ENCODE measurements around the gene SGSM1.

The SGSM1 gene

DNA sequence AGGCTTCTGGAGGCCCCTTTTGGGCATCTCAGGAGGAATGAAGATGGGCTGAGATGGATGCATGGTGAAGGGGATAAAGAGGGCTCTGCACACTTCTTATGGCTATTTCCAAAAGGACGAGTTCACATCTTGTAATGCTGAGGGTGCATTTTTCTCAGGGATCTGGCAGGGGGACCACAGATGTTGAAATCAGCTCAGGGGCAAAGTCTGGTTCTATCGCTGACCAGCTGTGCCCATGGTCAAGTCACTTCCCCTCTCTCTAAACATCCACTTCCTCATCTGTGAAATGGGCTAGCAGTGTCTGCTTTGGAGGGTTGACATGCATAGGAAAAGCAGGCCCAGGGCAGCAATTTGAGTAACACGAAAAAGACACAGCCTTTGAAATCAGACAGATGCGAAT is 114.0 kb downstream of the SGSM1 start:
- DNase-seq = no peak

DNA sequence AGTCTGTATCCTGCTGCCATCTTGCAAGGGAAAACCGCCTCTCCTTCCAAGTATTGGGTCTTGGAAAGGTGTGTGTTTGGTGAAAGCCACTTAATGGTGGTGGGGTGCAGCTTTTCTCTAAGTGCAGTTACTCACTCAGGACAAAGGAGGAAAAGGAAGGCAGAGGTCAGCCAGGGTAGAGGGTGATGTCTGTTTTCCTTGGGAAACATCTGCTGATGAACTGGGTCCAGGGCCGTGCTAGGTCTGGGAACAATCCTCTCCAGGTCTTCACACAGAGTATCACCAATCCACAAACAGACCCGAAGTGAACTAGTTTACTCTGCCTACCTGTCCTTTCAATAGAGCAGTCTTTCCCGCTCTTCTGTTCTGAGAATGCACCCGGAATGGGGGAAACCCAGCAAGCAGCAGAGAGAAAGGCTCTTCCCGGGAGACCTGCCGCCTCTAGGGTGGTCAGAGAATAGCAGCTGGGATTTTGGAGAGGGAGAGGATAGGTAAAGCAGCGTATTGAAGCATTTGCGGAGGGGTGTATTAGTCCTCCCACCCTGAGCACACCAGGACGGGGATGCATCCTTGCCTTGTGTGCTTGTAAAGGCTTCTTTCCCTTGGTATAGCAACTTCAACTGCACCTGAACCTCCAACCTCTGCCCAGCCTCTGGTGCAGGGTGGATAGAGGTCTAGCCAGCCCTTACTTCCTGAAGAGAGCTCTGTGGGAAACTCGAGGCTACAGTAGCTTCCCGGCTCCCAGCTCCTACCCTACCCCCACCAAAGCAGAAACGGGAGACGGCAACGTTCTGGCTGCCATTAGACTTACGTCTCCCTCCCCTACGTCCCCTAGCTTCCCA is 119.8 kb downstream of the SGSM1 start:
- DNase-seq = no peak

DNA sequence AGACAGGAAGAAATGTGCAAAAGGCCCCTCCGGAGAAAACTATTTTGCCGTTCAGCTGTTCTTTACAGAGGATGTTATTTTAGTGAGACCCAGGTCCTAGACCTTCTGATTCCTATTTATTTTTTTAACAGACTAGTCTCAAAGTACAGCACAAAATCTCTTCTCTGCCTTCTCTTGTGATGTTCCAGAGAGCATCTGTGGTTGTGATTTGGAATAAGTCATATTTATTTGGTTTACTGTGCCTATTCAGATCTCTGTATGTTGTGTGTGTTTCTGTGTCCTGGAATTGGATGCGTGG is 120.4 kb downstream of the SGSM1 start:
- no peak for DNase-seq

DNA sequence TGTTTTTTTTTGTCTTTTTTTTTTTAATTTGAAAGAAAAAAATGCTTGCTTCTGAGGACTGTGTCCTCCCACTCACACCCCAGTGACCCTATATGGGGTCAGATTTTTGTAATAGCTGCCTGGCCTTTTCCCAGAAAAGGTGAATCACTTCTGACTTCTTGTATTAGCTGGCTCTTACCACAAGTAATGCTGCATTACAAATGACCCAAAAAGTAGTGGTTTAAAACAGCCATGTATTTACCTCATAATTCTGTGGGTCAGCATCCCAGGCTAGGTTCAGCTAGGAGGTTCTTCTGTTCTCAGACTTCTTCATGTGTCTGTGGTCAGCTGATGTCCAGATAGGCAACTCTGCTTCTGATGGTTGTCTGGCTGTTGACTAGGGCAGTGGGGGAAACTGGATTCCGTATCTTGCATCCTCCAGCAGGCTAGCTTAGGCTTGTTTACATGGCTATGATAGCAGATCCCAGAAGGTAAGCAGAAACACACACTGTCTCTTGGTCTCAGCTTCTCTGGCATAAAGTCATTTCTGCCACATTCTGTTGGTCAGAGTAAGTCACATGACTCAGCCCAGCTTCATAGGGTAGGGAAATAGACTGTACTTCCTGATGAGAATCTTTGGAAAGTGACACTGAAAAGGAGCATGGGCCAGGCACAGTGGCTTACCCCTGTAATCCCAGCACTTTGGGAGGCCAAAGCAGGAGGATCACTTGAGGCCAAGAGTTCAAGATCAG is 121.0 kb downstream of the SGSM1 start:
- no peak for DNase-seq

DNA sequence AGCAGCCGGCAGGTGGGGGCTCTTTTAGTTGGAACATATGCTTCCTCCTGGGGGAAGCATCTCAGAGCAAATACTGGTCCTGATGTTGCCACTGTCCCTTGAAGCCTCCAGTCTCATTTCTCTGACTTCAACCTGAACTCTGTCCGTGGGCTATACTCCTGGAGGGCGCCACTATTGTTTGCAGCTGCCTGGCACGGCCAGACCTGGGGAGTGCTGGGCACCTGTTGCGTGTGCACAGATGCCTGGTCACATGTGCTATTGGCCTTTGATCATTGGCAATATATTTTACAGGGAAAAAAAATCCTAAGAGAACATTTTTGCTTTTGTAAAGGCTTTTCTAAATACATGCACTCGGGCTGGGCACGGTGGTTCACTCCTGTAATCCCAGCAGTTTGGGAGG is 122.3 kb downstream of the SGSM1 start:
- peak; percentile 8 for DNase-seq

DNA sequence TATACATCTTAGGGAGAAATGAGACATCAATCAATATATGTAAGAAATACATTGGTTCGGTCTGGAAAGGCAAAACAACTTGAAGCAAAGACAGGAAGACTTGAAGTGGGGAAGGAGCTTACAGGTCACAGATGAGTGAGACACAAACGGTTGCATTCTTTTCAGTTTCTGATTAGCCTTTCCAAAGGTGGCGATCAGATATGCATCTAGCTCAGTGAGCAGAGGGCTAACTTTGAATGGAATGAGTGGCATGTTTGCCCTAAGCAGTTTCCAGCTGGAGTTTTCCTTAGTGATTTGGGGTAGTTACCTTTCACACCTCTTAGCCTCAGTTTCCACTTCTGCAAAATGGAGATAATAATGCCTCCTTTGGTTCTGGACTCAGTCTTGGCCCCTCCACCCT is 124.7 kb downstream of the SGSM1 start:
- DNase-seq = no peak

DNA sequence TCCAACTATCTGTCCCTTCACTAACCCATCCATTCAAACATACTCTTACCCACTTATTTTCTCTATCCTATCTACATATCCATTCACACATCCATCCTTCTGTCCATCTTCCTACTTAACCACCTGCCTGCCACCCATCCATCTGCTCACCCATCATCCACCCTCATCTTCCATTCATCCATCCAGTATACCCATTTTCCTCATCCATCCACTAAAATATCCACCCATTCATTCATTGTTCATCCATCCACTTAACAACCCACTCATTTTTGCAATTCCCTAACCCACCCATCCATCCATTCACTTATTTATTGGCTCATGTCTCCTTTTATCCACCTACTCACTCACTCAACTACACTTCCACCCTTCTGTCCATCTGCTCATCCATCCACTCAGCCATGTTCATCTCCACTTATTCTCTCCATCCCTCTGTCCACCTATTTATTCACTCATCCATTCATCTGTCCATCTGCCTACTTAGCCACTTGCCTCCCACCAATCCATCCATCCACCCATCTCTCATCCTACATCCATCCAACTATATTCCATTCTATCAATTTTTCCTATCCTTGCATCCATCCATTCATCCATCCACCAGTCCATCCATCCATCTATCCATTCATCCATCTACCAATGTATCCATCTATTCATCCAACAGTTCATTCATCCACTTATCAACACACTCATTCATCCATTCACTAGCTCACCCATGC is 129.9 kb downstream of the SGSM1 start:
- no peak for DNase-seq

DNA sequence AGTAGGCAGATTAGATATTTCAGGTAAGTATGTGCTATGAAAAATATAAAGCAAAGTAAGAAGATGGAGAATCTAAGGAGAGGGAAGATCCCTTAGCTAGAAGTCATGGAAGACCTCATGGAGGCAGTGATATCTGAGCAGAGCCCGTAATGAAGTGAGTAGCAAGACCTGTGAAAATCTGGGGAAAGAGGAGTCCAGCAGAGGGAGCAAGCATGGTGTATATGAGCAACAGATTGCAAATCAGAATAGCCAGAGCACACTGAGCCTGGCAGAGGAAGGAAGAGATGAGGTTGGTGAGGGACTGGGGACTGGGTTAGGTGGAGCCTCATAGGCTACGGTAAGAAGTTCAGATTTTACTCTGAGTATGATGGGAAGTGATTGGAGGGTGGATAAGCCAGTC is 131.1 kb downstream of the SGSM1 start:
- DNase-seq = peak; percentile 46

DNA sequence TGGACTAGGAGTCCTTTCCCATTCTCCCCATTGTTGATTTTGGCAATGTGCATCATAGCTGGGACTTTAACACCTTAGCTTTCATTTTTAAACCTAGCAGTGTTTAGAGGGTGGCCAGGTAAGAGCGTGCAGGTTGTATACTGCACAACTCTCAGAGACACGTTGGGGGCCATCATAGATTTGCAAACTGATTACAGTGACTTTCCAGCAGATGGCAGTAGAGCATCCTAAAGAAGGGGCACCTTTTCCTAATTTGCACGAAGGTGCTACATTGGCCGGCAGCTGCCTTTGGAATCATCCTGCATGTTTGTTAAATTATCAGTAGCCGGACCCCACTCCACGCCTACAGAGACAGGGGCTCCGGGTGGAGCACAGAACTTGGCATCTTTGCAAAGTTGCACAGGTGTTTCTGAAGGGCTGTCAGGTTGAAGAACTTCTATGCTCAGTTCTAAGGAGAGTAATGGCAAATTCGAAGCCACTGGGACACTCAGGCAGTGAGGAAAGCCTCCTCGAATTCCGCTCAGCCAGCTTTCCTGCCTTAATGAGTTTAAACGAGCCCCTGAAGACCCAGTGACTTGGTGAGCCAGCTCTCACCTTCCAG is 132.8 kb downstream of the SGSM1 start:
- peak; percentile 75 for DNase-seq

DNA sequence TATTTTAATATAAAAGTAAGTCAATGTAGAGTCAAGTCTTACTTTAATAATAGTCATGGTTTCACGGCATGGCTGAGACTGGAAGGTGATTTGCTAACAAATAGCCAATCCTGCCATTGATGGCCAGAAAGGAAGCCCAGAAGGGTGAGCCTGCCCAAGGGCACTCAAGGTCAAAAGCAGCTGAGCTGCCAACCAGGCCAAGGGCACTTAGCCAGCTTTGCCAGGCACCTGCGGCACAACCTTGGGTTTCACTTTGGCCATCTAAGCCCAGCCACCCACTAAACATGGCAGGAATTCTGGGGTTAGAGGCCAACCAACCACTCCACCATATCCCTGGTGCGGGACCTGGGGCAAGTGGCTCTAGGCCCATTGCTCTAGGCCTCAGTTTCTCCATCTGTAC is 136.3 kb downstream of the SGSM1 start:
- DNase-seq = no peak

DNA sequence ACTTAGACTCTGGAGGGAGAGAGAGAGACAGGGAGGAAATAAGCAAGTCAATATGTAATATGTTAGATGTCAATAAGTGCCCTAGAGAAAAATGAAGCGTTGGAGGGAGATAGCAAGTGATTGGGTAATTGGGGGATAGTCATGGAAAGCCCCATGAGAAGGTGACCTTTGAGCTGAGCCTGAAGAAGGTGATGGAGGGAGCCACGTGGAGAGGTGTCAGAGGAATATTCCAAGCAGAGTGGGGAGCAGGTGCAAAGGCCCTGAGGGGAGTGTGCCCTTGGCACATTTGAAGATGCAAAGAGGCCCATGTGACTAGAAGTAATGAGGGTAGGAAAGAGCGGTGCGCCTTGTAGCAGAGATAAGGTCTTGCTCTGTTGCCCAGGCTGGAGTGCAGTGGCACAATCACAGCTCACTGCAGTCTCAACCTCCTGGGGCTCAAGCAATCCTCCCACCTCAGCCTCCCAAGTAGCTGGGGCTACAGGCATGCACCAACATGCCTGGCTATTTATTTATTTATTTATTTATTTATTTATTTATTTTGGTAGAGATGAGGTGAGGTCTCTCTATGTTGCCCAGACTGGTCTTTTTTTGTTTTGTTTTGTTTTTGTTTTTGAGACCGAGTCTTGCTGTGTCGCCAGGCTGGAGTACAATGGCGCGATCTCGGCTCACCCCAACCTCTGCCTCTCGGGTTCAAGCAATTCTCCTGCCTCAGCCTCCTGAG is 138.4 kb downstream of the SGSM1 start:
- DNase-seq = no peak

DNA sequence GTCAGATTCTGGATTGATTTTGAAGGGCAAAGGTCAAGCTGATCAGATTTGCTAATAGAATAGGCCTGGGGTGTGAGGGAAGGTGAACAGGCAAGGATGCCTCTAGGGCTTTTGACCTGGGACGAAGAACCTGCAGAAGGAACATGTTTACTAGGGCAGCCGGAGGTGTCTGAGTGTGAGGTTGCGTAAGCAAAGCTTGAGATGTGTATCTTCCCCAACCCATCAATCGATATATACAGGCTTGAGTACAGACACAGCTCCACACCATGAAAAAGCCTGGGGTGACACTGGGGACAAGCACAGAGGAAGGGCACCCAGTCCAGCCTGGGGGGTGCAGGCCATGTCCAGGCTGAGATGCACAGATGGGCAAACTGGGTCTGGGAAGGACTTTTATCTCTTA is 139.4 kb downstream of the SGSM1 start:
- no peak for DNase-seq

DNA sequence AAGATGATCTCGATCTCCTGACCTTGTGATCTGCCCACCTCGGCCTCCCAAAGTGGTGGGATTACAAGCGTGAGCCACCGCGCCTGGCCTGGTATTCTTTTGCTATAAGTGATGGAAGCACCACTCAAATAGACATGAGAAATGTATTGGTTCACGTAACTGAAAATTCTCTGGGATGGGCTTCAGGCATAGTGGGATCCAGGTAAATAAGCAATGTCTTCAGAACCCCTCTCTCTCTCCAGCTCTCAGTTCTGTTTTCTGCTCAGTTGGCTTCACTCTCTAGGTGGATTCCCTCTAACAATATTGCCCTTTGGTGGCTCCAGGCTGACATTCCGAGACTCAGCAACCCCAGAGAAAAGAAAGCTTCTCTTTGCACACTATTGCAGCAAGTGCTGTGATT is 141.4 kb downstream of the SGSM1 start:
- no peak for DNase-seq

DNA sequence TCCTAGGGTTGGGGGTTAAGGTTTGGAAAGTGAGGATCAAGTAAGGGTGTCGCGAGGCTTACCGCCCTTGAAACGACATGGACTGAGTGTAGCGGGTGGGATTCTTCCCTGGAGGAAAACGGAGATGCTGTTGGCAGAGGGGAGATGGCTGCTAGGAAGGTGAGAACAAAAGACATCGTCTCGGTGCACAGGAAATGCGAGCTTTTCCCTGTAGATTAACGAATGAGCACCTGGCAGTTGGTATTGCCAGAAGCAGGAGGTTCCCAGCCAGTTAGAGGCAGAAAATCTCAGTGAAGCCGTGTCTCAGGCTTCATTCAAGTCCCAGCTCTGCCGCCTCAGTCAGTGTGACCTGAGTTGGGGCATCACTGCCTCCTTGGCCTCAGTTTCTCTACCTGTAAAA is 141.9 kb downstream of the SGSM1 start:
- peak; percentile 58 for DNase-seq

DNA sequence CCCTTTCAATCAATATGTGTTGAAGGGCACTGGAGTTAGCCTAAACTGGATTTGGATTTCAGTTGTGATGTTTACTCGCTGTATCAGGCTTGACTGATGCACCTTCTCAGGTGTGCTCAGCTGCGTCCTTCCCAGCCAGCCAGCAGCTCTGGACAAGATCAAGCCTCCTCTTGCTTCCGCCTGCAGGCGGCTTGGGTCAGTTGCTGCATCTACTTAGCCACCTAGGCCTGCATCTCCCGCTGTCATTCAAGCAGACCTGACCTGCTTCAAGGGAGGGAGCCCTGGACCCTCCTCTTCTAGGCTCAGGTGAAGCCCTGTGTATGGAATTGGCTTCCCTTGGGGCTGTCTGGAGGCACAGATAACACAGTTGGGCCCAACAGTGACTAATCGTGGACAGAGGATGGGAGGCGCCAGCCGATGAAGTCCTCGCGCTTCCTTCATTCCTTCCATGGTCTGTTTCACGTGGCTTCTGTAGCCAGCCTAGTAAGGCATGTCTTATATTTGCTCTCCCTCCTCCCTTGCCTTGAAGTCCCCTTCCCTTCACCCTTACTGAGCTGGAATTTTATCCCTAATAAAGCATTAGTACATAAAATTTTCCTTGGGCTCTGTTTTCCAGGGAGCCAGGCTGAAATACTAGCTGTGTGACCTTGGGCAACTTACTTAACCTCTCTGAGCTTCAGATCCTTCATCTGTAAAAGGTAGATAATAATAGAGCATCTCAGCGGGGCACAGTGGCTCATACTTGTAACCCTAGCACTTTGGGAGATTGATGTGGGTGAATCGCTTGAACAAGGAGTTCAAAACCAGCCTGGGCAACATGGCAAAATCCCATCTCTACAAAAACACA is 142.6 kb downstream of the SGSM1 start:
- DNase-seq = no peak

DNA sequence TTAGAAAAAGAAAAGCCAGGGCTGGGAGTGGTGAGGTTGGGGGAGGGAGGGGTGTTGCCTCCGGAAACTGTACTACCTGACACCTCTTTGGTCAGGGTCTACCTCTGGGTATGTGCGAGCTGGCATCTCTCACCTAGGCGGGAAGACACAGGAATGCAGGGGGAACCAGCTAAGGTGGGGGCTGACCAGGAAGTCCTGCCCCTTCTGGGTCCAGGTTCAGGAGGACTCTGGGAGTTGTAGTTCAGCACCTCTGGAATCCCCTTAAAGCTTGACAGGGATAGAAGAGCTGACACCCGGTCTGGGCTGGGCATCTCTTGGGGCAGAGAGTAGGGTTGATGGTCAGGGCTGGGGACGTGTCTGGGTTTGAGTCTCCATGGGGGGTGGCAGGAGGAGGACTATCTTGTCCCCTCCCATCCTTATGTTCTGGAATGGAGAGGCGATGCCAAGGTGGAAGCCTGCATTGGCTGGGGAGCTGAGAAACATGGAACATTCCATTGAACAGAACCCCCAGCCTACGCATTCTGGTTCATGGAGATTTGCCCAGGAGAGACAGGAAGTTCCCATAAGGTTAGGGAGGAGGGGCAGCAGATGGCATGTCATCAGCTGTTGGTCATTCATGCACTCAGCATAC is 144.4 kb downstream of the SGSM1 start:
- DNase-seq = no peak

DNA sequence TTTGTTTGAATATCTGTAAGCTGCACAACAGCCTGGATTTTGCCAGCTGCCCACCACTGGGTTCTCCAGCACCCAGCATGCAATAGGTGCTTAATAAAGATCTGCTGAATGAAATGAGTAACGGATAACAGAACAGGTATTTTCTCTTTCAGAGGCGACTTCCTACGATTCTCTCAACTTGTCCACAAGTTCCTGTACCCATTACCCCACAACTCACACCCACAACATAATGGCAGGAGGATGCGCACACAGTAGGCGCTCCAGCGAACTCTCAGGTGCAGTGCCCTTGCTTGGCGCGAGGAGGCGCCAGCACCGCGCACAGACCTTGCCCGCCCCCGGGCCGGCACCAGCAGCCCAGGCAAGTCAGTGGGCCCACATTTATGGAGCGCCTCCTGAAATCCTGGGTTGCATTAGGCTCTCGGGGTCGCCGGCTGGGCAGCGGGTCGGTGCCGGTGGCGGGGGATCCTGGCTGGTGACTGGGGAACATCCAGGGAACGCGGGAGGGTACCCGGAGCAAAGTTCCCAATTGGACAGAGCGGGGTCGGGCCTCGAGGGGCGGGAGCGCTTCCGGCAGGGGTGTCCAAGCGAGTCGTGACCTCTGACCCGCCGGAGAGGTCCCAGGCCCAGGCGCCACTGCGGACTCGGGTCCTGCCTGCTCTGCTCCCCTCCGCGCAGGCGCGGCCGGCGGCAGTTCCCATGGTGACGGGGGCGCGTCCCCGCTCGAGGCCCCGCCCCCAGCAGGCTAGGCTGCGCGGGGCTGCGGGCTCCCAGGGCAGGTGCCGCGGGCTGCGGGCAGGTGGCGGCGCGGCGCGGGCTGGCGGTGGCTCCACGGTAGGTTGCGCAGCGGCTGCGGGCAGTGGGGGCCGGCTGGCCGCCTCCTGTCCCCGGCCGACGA is 146.2 kb downstream of the SGSM1 start, which contains the start of gene KIAA1671:
KIAA1671 (plus strand) TSS at position 775 of the 895 bp plus-strand sequence. CDS start 75,284 bp downstream, outside the sequence.
- peak; percentile 67 for DNase-seq

DNA sequence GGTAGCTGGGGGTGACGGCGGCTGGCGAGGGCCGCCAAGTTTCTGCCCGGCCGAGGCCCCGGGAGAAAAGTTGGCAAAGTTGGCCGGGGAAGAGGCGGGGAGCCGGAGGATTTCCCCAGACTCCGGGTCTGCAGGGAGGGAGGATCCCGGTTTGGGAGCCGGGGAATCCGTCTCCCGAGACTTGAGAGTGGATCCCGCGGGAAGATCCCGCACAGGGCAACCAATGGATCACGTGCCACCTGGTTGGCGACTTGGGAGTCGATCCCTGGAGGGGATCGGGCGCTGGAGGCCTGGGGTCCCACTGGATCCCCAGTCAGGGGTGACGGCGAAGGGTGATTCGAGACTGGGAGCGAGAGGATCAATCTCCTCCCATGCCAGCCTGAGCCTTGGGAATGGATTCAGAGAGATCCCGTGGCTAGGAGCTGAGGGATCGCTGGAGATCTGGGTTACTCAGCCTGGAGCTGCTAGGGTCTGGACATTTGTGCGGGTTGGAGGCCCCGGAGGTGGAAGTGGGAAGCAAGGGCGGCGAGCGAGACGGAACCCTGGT is 146.9 kb downstream of the SGSM1 start:
- DNase-seq = peak; percentile 56

DNA sequence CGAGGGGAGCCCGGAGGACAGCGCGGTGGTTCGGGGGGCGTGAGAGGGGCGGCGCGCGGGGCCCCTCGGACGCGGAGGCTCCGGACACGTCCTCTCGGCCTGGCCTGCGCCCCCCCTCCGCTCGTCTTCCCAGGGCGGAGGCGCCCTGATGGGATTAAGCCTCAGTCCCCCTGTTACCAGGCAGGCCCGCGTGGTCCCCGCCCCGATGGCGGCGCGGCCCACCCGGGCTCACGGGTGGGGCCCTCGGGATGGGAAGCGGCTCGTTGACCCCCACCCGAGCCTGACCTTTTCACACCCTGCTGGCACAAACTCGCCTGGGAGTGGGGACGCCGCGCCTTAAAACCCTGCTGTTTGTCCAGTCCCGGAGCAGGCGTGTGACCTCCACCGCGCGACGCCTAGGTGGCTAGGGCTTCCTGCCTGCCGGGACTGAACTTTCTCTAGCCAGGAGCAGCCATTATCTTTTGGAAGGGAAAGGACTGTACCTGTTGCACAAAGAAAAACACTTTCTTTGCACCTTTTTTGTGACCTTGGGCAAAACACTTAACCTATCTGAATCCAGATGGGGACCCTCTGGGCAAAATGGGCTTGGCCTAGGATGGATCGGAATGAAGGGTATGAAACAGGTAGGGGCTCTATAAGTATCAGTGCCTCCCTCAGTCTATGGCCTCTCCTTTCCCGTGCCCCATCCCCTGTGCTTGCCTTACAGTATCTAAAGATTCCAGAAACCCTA is 147.5 kb downstream of the SGSM1 start:
- DNase-seq = no peak
